ENCODE measurements around the gene CD70.

DNA sequence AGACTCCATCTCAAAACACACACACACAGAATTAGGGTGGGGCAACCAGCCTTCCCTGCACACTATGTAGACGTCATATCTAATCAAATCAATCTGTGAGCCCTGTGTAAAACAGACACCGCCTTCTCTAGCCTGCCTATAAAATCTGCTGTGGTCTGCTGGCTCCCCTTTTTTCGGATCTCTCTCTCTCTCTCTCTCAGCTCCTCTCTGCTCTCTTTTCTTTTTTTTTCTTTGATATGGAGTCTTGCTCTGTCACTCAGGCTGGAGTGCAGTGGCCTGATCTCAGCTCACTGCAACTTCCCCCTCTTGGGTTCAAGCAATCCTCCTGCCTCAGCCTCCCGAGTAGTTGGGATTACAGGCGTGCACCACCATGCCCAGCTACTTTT lies 11.8 kb upstream of the CD70 start:
- TF ChIP-seq, protein P1, sequence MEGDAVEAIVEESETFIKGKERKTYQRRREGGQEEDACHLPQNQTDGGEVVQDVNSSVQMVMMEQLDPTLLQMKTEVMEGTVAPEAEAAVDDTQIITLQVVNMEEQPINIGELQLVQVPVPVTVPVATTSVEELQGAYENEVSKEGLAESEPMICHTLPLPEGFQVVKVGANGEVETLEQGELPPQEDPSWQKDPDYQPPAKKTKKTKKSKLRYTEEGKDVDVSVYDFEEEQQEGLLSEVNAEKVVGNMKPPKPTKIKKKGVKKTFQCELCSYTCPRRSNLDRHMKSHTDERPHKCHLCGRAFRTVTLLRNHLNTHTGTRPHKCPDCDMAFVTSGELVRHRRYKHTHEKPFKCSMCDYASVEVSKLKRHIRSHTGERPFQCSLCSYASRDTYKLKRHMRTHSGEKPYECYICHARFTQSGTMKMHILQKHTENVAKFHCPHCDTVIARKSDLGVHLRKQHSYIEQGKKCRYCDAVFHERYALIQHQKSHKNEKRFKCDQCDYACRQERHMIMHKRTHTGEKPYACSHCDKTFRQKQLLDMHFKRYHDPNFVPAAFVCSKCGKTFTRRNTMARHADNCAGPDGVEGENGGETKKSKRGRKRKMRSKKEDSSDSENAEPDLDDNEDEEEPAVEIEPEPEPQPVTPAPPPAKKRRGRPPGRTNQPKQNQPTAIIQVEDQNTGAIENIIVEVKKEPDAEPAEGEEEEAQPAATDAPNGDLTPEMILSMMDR (IDR thresholded peaks at IDR 0.05): no peak
- no peak for TF ChIP-seq POLR2A (IDR thresholded peaks at IDR 0.05)

Data from heart left ventricle (tissue), 13 donors.